HepG2 (cell line): Measurements from ENCODE around the gene PADI2.

Source experiments
- CTCF ChIP-seq: sonication (generic); formaldehyde crosslinking; IDR thresholded peaks from 2 replicates; pipeline ENCODE4 v1.5.0; 2020; ENCODE audit warnings: mild to moderate bottlenecking, missing genetic modification reagents, moderate library complexity
- FOXO4 ChIP-seq: sonication (generic); formaldehyde crosslinking; conservative IDR thresholded peaks from 2 replicates; pipeline ENCODE4 v1.8.1; 2023; ENCODE audit warnings: missing genetic modification reagents
- FOXP1 ChIP-seq, 2 experiments: fragments of 450-650 bp in 1 of 2; IDR thresholded peaks; 2 replicates each; pipeline ENCODE4 v1.6.1; 2017 to 2018; ENCODE audit warnings: antibody characterized with exemption in 1 of 2
- MAZ ChIP-seq, 2 experiments: sonication (generic) in 1 of 2; formaldehyde crosslinking in 1 of 2; IDR thresholded peaks; 2 replicates each; pipeline versions ENCODE4 v1.5.0 to v1.6.1; 2012 to 2020; ENCODE audit warnings: low read depth in 2 of 2, mild to moderate bottlenecking in 2 of 2, borderline replicate concordance in 1 of 2, improper control_type of control experiment in 1 of 2, low read length in 1 of 2, missing genetic modification reagents in 1 of 2, moderate library complexity in 1 of 2
- NFYB ChIP-seq: sonication (generic); formaldehyde crosslinking; IDR thresholded peaks from 2 replicates; pipeline ENCODE4 v1.4.0; 2020; ENCODE audit warnings: missing genetic modification reagents
- PRDM10 ChIP-seq: sonication (generic); formaldehyde crosslinking; IDR thresholded peaks from 2 replicates; pipeline ENCODE4 v1.4.0; 2020; ENCODE audit warnings: low read depth, missing genetic modification reagents
- TAF1 ChIP-seq: sonication (generic); formaldehyde crosslinking; IDR thresholded peaks from 2 replicates; pipeline ENCODE4 v1.4.0; 2020; ENCODE audit warnings: missing genetic modification reagents
- ZFP1 ChIP-seq: IDR thresholded peaks from 2 replicates; pipeline ENCODE4 v1.6.1; 2016
- ZFP82 ChIP-seq: sonication (generic); formaldehyde crosslinking; IDR thresholded peaks from 2 replicates; pipeline ENCODE4 v1.5.1; 2020; ENCODE audit warnings: mild to moderate bottlenecking, missing genetic modification reagents, borderline replicate concordance

- no peak for TF ChIP-seq PRDM10 (CRISPR knock-in tag)
- TF ChIP-seq ZFP82 (CRISPR knock-in tag) = no peak
- no peak for TF ChIP-seq NFYB (CRISPR knock-in tag)
- TF ChIP-seq FOXO4 (CRISPR knock-in tag) = no peak
- no peak for TF ChIP-seq ZFP1
- TF ChIP-seq FOXP1 (IDR thresholded peaks at IDR 0.05) = no peak
- no peak for TF ChIP-seq FOXP1 (CRISPR knock-in tag; IDR thresholded peaks at IDR 0.05)
- no peak for TF ChIP-seq TAF1 (CRISPR knock-in tag)
- no peak for TF ChIP-seq CTCF
- no peak for TF ChIP-seq MAZ (IDR thresholded peaks at IDR 0.05; ENCODE audit: borderline replicate concordance, low read depth, low read length)
- TF ChIP-seq MAZ (CRISPR knock-in tag; IDR thresholded peaks at IDR 0.05; ENCODE audit: low read depth) = no peak
Measured at GRCh38 chr1:17167786-17168090, 48.5 kb upstream of the PADI2 start.
